HG03575 (cell line): ENCODE results near the gene AKR1D1.

Experiments
- ATAC-seq: cut with Tn5 transposase; IDR thresholded peaks from one replicate; pipeline ENCODE4 v1.9.1; 2021; ENCODE audit not compliant: unreplicated experiment, insufficient number of reproducible peaks, low FRiP score; ENCODE audit errors: extremely low read depth

Gene AKR1D1

DNA sequence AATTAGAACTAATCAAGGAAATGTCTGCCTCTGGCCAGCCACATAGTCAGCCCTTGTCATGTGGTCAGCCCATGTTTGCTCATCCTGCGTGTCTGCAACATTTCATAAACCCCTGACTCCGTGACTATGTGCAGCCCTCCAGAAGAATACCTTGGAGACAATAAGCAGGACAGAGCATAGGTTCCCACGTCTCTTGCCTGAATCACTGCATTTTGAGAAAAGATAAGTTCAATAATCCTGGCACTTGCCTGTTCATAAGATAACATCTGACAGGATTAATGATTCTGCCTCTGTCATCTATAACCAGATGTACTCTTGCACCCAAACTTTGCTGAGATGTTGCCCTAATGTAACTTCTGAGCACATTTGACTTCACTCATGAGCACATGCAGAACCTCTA lies 78.4 kb downstream of the AKR1D1 start:
- no peak for ATAC-seq

- no peak for ATAC-seq
These were observed 81.4 kb downstream of the AKR1D1 start for GRCh38 chr7:138157702-138158101.

DNA sequence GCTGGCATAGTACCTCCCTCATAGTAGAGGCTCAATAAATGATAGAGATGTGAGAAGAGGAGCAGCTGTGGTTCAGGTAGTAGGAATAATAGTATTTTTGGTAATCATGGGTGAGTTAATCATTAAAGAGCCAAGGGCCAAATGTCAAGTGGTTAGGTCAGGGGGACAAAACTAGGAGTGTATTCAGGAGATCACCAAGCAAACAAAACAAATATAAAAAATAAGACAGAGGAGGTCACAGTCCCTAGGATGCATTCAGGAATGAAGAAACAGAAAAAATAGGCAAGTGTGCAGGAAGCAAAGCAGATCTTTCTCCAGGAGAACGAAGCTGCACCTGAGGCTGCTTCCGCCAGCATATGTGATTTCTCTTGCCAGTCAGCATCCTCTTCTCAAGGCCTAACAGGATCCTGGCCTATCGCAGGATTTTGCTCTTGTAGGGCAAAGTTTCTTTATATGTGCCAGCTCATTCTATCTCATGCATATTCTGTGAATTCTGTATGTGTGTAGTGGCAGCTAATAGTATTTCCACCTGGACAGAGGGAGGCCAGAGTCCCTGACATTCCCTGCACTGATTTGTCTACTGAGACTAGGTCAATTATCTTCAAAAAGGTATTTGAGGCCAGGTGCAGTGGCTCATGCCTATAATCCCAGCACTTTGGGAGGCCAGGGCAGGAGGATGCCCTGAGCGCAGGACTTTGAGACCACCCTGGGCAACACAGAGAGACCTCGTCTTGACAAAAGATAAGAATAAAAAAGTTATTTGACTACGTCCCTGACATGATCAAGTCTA lies 82.7 kb downstream of the AKR1D1 start:
- no peak for ATAC-seq

DNA sequence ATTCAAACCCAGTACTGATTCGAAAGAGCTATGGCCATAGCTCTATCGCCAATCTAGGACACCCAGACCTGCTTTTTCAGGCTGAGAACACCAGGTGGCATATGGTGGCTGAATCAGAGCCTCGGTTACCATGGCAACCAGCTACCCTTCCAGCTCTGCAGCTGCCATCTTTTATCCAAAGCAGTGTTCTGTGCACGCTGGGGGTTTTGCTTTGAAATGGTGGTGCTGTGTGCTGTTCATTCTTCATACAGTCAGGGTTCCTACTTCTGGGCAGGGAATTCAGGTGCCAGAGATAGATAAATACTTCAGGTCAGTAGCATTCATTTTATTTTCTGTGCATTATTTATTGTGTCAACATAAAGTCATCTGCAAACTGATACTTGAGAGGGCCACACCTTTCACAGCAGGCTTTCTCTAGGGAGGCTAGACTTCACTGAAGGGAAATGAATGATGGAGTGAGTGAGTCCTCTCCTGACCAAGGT lies 85.4 kb downstream of the AKR1D1 start:
- ATAC-seq = peak; percentile 94

- no peak for ATAC-seq
These were observed 86.0 kb downstream of the AKR1D1 start for GRCh38 chr7:138162236-138162635.

GRCh38 chr7:138163800-138164199 lies 87.5 kb downstream of the AKR1D1 start:
- ATAC-seq = no peak

GRCh38 chr7:138164804-138165203 lies 88.5 kb downstream of the AKR1D1 start:
- ATAC-seq = no peak

- no peak for ATAC-seq
These were observed 90.4 kb downstream of the AKR1D1 start for GRCh38 chr7:138166681-138167080.

- ATAC-seq = no peak
These were observed 91.0 kb downstream of the AKR1D1 start for GRCh38 chr7:138167222-138167621.

DNA sequence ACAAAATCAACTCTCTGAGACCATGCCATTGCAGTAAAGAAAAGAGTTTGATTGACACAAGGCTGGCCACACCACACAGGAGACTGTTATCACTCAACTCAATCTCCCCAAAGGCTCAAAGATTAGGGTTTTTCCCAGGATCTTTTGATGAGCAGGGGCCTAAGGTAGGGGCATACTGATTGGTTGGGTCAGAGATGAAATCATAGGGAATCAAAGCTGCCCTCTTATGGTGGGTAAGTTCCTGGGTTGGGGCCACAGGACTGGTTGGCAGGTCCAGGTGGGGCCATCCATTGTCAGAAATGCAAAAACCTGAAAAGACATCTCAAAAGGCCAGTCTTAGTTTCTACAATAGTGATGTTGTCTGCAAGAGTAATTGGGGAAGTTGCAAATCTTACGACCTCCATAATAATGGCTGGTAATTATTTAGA lies 91.6 kb downstream of the AKR1D1 start:
- ATAC-seq = no peak
